ENCODE data around the gene DDX23. TPM values are rescaled to one million over a fixed set of nuclear protein-coding genes. Genes with fewer than 3 reads are reported as not detected.

The DDX23 gene
- total and polyA plus RNA-seq, 2 of the 4 experiments (the other 2 are of a cell fraction): 61.8 to 81.9 TPM

DNA sequence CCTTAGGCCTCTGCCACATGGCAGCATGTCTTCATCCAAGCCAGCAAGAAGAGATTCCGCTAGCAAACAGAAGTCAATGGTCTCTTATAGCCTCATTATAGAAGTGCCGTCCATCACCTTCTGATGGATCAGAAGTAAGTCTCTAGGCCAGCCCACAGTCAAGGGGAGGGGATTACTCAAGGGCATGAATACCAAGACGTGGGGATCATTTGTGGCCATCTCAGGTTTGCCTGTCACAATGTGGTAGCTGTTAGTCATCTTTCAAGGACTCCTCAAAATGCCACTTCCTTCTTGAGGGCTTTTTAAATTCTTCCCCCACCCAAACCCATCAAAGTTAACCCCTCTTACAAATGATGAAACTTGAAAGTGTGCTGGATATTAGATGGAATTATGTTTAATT lies 55.0 kb downstream of the DDX23 start:
- Histone ChIP-seq H3K9ac (ENCODE audit: low read depth, low read length) (no peak overlapping the region), H3K9me1 (ENCODE audit: insufficient read depth, low read length) (0 out of 2 replicates have a peak, but pooled peaks cover 5% of the 10 kb centered on the region), H3K4me3 (ENCODE audit: insufficient read depth, low read depth, low read length) (no peak overlapping the region), H4K91ac (ENCODE audit: insufficient read depth, low read depth, low read length) (no peak overlapping the region), H3K4ac (ENCODE audit: low read depth, low read length) (peak overlapping the region; percentile 18; the same call in 1 of the 2 replicates), H2AFZ (replicated peaks; ENCODE audit: low read length, poor library complexity) (peak overlapping the region; percentile 23), H3K4me1 (ENCODE audit: control insufficient read depth, insufficient read depth, low read length) (no peaks in the 10 kb centered on the region), H4K5ac (ENCODE audit: low read depth, low read length) (no peak overlapping the region), H2BK120ac (ENCODE audit: low read depth, low read length) (no peak overlapping the region; the same call in 1 of the 2 replicates), H3K9me3 (ENCODE audit: control insufficient read depth, insufficient read depth, low read length) (no peaks in the 10 kb centered on the region), H3K36me3 (ENCODE audit: control insufficient read depth, insufficient read depth, low read length) (no peaks in the 10 kb centered on the region), H3K14ac (replicated peaks; ENCODE audit: low read depth, low read length) (no peak overlapping the region; the same call in 1 of the 2 replicates), H2BK15ac (ENCODE audit: low read depth, low read length) (0 out of 3 replicates have a peak overlapping the region, but pooled peaks have one; percentile 51), H4K20me1 (ENCODE audit: insufficient read depth, low read length) (no peaks in the 10 kb centered on the region), H4K8ac (ENCODE audit: low read depth in 2 of 2, low read length in 2 of 2) (no peak overlapping the region), H3K23ac (ENCODE audit: low read depth, low read length) (peak overlapping the region; percentile 72; the same call in 1 of the 2 replicates), H3K27ac (ENCODE audit: insufficient read depth, low read length) (no peak overlapping the region), H3K4me2 (ENCODE audit: low read depth, low read length) (no peak overlapping the region), H2AK9ac (replicated peaks; ENCODE audit: low read depth, low read length, poor library complexity) (peak overlapping the region; percentile 68), H2AK5ac (ENCODE audit: low read depth, low read length) (peak overlapping the region; percentile 46; the same call in 1 of the 2 replicates), H3K27me3 (ENCODE audit: control insufficient read depth, insufficient read depth, low read length) (no peaks in the 10 kb centered on the region), H2BK5ac (ENCODE audit: low read depth, low read length, poor library complexity, severe bottlenecking) (no peak overlapping the region), H3K18ac (ENCODE audit: low read depth, low read length) (no peak overlapping the region), H3K79me1 (ENCODE audit: low read depth in 1 of 2, low read length in 2 of 2) (no peaks in the 10 kb centered on the region), H2BK20ac (ENCODE audit: low read depth, low read length) (no peak overlapping the region), H3K56ac (ENCODE audit: extremely low read depth, insufficient read depth, low read length) (no peak overlapping the region)
- in situ Hi-C loops (cut with MboI; ENCODE audit: low sequenced_read_pairs) (loop anchor here (5.0 to 25.0 kb wide), 2 partner anchors 45 to 260 kb away; partner anchors contain the start of gene OR8S1), dilution Hi-C loops (cut with HindIII; ENCODE audit: low sequenced_read_pairs, unreplicated experiment) (no loop called here), intact Hi-C loops (cut with micrococcal nuclease) (loop anchor here (1.0 to 5.0 kb wide), 4 partner anchors 14 to 180 kb away; partner anchors contain the start of gene KANSL2)
- CTCF ChIA-PET: interaction anchor here (0.5 to 1.8 kb wide), 5 partner anchors 18 to 179 kb away, joined by 3 to 9 read pairs (median 3); no protein-coding TSS in a partner anchor
- TF ChIP-seq MAFK (IDR thresholded peaks at IDR 0.05; ENCODE audit: low read depth, low read length): no peak
- no peak for TF ChIP-seq MXI1 (IDR thresholded peaks at IDR 0.05; ENCODE audit: borderline replicate concordance, low read depth, low read length)
- TF ChIP-seq CHD1 (IDR thresholded peaks at IDR 0.05; ENCODE audit: low read depth, low read length): no peak
- no TSS peak for BruUV-seq (replicated peaks)
- WGBS, 2 experiments (ENCODE audit: extremely low coverage in 2 of 2, insufficient read length in 1 of 2): 100% methylated on average over 1 of the region's 3 CpGs; no CpG with 5 or more reads in 1 of the 2 experiments
- no peak for ATAC-seq (ENCODE audit: low read depth)
- no peak for DNase-seq
- POLR2A ChIA-PET (ENCODE audit: unreplicated experiment): interaction anchor here (0.6 to 0.7 kb wide), 2 partner anchors 35 to 168 kb away, joined by 3 to 17 read pairs; no protein-coding TSS in a partner anchor
